NCI-H524 (cell line): Measurements from ENCODE around the gene PRAMEF15.
"Not testable (repeated sequence)": the region's sequence is repeated elsewhere in the genome, so short reads cannot be mapped to it uniquely, and the experiment has no call there.

Experiments
- DNase-seq, 2 experiments: peaks; one replicate each; lab custom pipeline; 2025; lab: John Stamatoyannopoulos, UW

Gene PRAMEF15

GRCh38 chr1:13315281-13315680, at the start of gene PRAMEF15:
Gene PRAMEF15, plus strand, starts transcription at chr1:13315581. Its CDS starts 2,827 bp downstream, at chr1:13318408.
- DNase-seq, result not testable (repeated sequence)

- DNase-seq, result not testable (repeated sequence)
Measured at GRCh38 chr1:13277016-13277415, 38.4 kb upstream of the PRAMEF15 start.

- not testable (repeated sequence) for DNase-seq
Measured at GRCh38 chr1:13279617-13280016, 35.8 kb upstream of the PRAMEF15 start.

GRCh38 chr1:13285037-13285436, 30.3 kb upstream of the PRAMEF15 start, which contains the start of gene PRAMEF8:
Gene PRAMEF8, minus strand, starts transcription at chr1:13285137. Its CDS starts 1,046 bp downstream, at chr1:13284091.
- DNase-seq, result not testable (repeated sequence)

GRCh38 chr1:13289030-13289429, 26.4 kb upstream of the PRAMEF15 start:
- not testable (repeated sequence) for DNase-seq

- DNase-seq, result not testable (repeated sequence)
Measured at GRCh38 chr1:13297216-13297931, 18.0 kb upstream of the PRAMEF15 start.

GRCh38 chr1:13298699-13299098, 16.7 kb upstream of the PRAMEF15 start:
- DNase-seq, result not testable (repeated sequence)

GRCh38 chr1:13302197-13302596, 13.2 kb upstream of the PRAMEF15 start:
- DNase-seq, result not testable (repeated sequence)

- not testable (repeated sequence) for DNase-seq
Measured at GRCh38 chr1:13303239-13303638, 12.1 kb upstream of the PRAMEF15 start, which contains the start of gene PRAMEF33. Gene PRAMEF33, plus strand, starts transcription at chr1:13303539. Its CDS starts 2,416 bp downstream, at chr1:13305955.

- DNase-seq, result not testable (repeated sequence)
Measured at GRCh38 chr1:13342496-13342895, 27.1 kb downstream of the PRAMEF15 start.

GRCh38 chr1:13347034-13347433, 31.7 kb downstream of the PRAMEF15 start, which contains the start of gene PRAMEF14:
Gene PRAMEF14, minus strand, starts transcription at chr1:13347134. Its CDS starts 1,820 bp downstream, at chr1:13345314.
- not testable (repeated sequence) for DNase-seq

GRCh38 chr1:13353476-13353875, 38.1 kb downstream of the PRAMEF15 start:
- not testable (repeated sequence) for DNase-seq

GRCh38 chr1:13354475-13354874, 39.1 kb downstream of the PRAMEF15 start:
- DNase-seq, result not testable (repeated sequence)

GRCh38 chr1:13356774-13357173, 41.4 kb downstream of the PRAMEF15 start:
- DNase-seq, result peak; percentile 17 to 61

GRCh38 chr1:13362364-13362763, 47.0 kb downstream of the PRAMEF15 start:
- DNase-seq, result not testable (repeated sequence)

- DNase-seq, result not testable (repeated sequence)
Measured at GRCh38 chr1:13364928-13365327, 49.5 kb downstream of the PRAMEF15 start.

GRCh38 chr1:13366536-13366935, 51.2 kb downstream of the PRAMEF15 start:
- DNase-seq, result not testable (repeated sequence)

- peak in 1 of 2 experiments; percentile 19 for DNase-seq
Measured at GRCh38 chr1:13368544-13368943, 53.2 kb downstream of the PRAMEF15 start.
